Loucy (cell line): ENCODE measurements around the gene PKD2.

Experiments used
- H2AFZ ChIP-seq: fragments of 200-600 bp; sonication (generic); 2 replicates; pipeline ENCODE4 v1.6.0; 2016; ENCODE audit warnings: antibody characterized with exemption, mild to moderate bottlenecking, low read length, moderate library complexity
- H3F3A ChIP-seq: fragments of 200-600 bp; 2 replicates; pipeline ENCODE4 v1.6.0; 2016; ENCODE audit warnings: antibody characterized with exemption, low read depth, mild to moderate bottlenecking
- H3K27me3 ChIP-seq: fragments of 200-600 bp; sonication (generic); 2 replicates; pipeline ENCODE4 v1.6.1; 2014; ENCODE audit warnings: low read length, mild to moderate bottlenecking; ENCODE audit not compliant: insufficient read depth, poor library complexity, severe bottlenecking
- H3K36me3 ChIP-seq: fragments of 200-600 bp; sonication (generic); 2 replicates; pipeline ENCODE4 v1.6.1; 2016; ENCODE audit warnings: low read length; ENCODE audit not compliant: insufficient read depth
- H3K4me1 ChIP-seq: fragments of 200-600 bp; sonication (generic); 2 replicates; pipeline ENCODE4 v1.5.1; 2014; ENCODE audit warnings: low read length, mild to moderate bottlenecking; ENCODE audit not compliant: insufficient read depth, poor library complexity, severe bottlenecking
- H3K4me2 ChIP-seq: fragments of 200-600 bp; sonication (generic); 2 replicates; pipeline ENCODE4 v1.6.0; 2014; ENCODE audit warnings: antibody characterized with exemption, low read length, low read depth, mild to moderate bottlenecking; ENCODE audit not compliant: poor library complexity, severe bottlenecking
- H3K4me3 ChIP-seq: fragments of 200-600 bp; sonication (generic); 2 replicates; pipeline ENCODE4 v1.5.1; 2014; ENCODE audit warnings: low read length, mild to moderate bottlenecking, mixed read lengths; ENCODE audit not compliant: poor library complexity, severe bottlenecking
- H3K79me2 ChIP-seq: fragments of 200-600 bp; sonication (generic); 2 replicates; pipeline ENCODE4 v1.6.1; 2014; ENCODE audit warnings: low read length; ENCODE audit not compliant: insufficient read depth
- H3K9ac ChIP-seq: fragments of 200-600 bp; sonication (generic); 2 replicates; pipeline ENCODE4 v1.6.0; 2014; ENCODE audit warnings: mild to moderate bottlenecking, low read depth, low read length, moderate library complexity; ENCODE audit not compliant: poor library complexity, severe bottlenecking
- H3K9me2 ChIP-seq: fragments of 200-600 bp; sonication (generic); replicated peaks from 2 replicates; pipeline ENCODE4 v1.6.1; 2016; ENCODE audit warnings: low read depth, low read length, mixed read lengths
- H3K9me3 ChIP-seq: fragments of 200-600 bp; sonication (generic); 2 replicates; pipeline ENCODE4 v1.6.1; 2014; ENCODE audit warnings: mild to moderate bottlenecking, antibody characterized with exemption, low read length, low read depth; ENCODE audit not compliant: insufficient read depth
- H4K20me1 ChIP-seq: fragments of 200-600 bp; sonication (generic); 2 replicates; pipeline ENCODE4 v1.6.0; 2014; ENCODE audit warnings: antibody characterized with exemption, low read length, mild to moderate bottlenecking; ENCODE audit not compliant: insufficient read depth, poor library complexity, severe bottlenecking
- CTCF ChIP-seq: fragments of 200-600 bp; sonication (generic); conservative IDR thresholded peaks from 2 replicates; pipeline ENCODE4 v1.5.1; 2014; ENCODE audit warnings: mild to moderate bottlenecking, antibody characterized with exemption, low read length
- EZH2phosphoT487 ChIP-seq: fragments of 200-600 bp; IDR thresholded peaks from 2 replicates; pipeline ENCODE4 v1.6.1; 2018; ENCODE audit warnings: antibody characterized with exemption, mild to moderate bottlenecking, moderate library complexity, borderline replicate concordance

Gene PKD2

GRCh38 chr4:88002786-88003185 lies 4.6 kb upstream of the PKD2 start:
- no peaks in the 10 kb centered on the region for H3K27me3 ChIP-seq
- no peak overlapping the region for H3K9ac ChIP-seq
- no peaks in the 10 kb centered on the region for H3K4me1 ChIP-seq
- no peaks in the 10 kb centered on the region for H3F3A ChIP-seq
- no peaks in the 10 kb centered on the region for H3K79me2 ChIP-seq
- TF ChIP-seq CTCF (no peak), EZH2phosphoT487 (no peak)
- H4K20me1 ChIP-seq: no peaks in the 10 kb centered on the region
- H3K4me3 ChIP-seq: no peak overlapping the region
- no peaks in the 10 kb centered on the region for H3K9me3 ChIP-seq
- no peak overlapping the region for H2AFZ ChIP-seq
- no peaks in the 10 kb centered on the region for H3K36me3 ChIP-seq
- no peak overlapping the region for H3K4me2 ChIP-seq
- no peaks in the 10 kb centered on the region for H3K9me2 ChIP-seq

- no peaks in the 10 kb centered on the region for H3F3A ChIP-seq
- no peaks in the 10 kb centered on the region for H3K9me3 ChIP-seq
- H3K36me3 ChIP-seq: no peaks in the 10 kb centered on the region
- peaks cover under 1% of the 10 kb centered on the region for H4K20me1 ChIP-seq
- no peaks in the 10 kb centered on the region for H3K4me1 ChIP-seq
- H3K27me3 ChIP-seq: no peaks in the 10 kb centered on the region
- H3K4me3 ChIP-seq: no peak overlapping the region
- no peaks in the 10 kb centered on the region for H3K9me2 ChIP-seq
- TF ChIP-seq CTCF (no peak), EZH2phosphoT487 (no peak)
- H3K79me2 ChIP-seq: peaks cover 4% of the 10 kb centered on the region
- H2AFZ ChIP-seq: no peak overlapping the region
- H3K4me2 ChIP-seq: no peak overlapping the region
- H3K9ac ChIP-seq: no peak overlapping the region
Observed at GRCh38 chr4:88003261-88003660, 4.2 kb upstream of the PKD2 start.

GRCh38 chr4:88005076-88005475 lies 2.4 kb upstream of the PKD2 start:
- no peak overlapping the region for H2AFZ ChIP-seq
- peaks cover 12% of the 10 kb centered on the region for H3K4me1 ChIP-seq
- H3F3A ChIP-seq: no peaks in the 10 kb centered on the region
- no peaks in the 10 kb centered on the region for H3K36me3 ChIP-seq
- H3K9me2 ChIP-seq: no peaks in the 10 kb centered on the region
- H3K4me3 ChIP-seq: no peak overlapping the region
- no peak overlapping the region for H3K4me2 ChIP-seq
- peaks cover 23% of the 10 kb centered on the region for H3K79me2 ChIP-seq
- no peak overlapping the region for H3K9ac ChIP-seq
- no peaks in the 10 kb centered on the region for H3K9me3 ChIP-seq
- no peak for TF ChIP-seq EZH2phosphoT487
- TF ChIP-seq CTCF: no peak
- peaks cover 15% of the 10 kb centered on the region for H4K20me1 ChIP-seq
- no peaks in the 10 kb centered on the region for H3K27me3 ChIP-seq
